Kidney capillary endothelial cell (primary cell): ENCODE results near the gene NID2.

ENCODE experiments used
- DNase-seq: peaks from one replicate; pipeline ENCODE4 v3.0.0-alpha.2; 2018; ENCODE audit warnings: low spot score

The NID2 gene

GRCh38 chr14:52055167-52055566 is 13.7 kb downstream of the NID2 start:
- DNase-seq, result no peak

- no peak for DNase-seq
Measured at GRCh38 chr14:52054678-52055077, 14.2 kb downstream of the NID2 start.

- no peak for DNase-seq
Measured at GRCh38 chr14:52053044-52053443, 15.8 kb downstream of the NID2 start.

- DNase-seq, result no peak
Measured at GRCh38 chr14:52052288-52052943, 16.4 kb downstream of the NID2 start.

- no peak for DNase-seq
Measured at GRCh38 chr14:52051871-52052270, 17.0 kb downstream of the NID2 start.

GRCh38 chr14:52051251-52051650 is 17.6 kb downstream of the NID2 start:
- no peak for DNase-seq

GRCh38 chr14:52049721-52050588 is 18.9 kb downstream of the NID2 start:
- no peak for DNase-seq

GRCh38 chr14:52049271-52049670 is 19.6 kb downstream of the NID2 start:
- DNase-seq, result no peak

- DNase-seq, result no peak
Measured at GRCh38 chr14:52048641-52049204, 20.1 kb downstream of the NID2 start.

- DNase-seq, result no peak
Measured at GRCh38 chr14:52048116-52048515, 20.7 kb downstream of the NID2 start.

GRCh38 chr14:52046376-52046917 is 22.4 kb downstream of the NID2 start:
- DNase-seq, result no peak

- DNase-seq, result peak; percentile 71
Measured at GRCh38 chr14:52044791-52045522, 23.9 kb downstream of the NID2 start.

- DNase-seq, result no peak
Measured at GRCh38 chr14:52043690-52044089, 25.2 kb downstream of the NID2 start.

- no peak for DNase-seq
Measured at GRCh38 chr14:52042371-52043289, 26.2 kb downstream of the NID2 start.

- DNase-seq, result no peak
Measured at GRCh38 chr14:52040598-52040997, 28.3 kb downstream of the NID2 start.

GRCh38 chr14:52039124-52039815 is 29.6 kb downstream of the NID2 start:
- no peak for DNase-seq

GRCh38 chr14:52033101-52033642 is 35.7 kb downstream of the NID2 start:
- no peak for DNase-seq

GRCh38 chr14:52032204-52032801 is 36.6 kb downstream of the NID2 start:
- no peak for DNase-seq

GRCh38 chr14:52031781-52032180 is 37.1 kb downstream of the NID2 start:
- DNase-seq, result no peak

GRCh38 chr14:52029881-52030280 is 39.0 kb downstream of the NID2 start:
- peak; percentile 78 for DNase-seq
